B cell (primary cell): Measurements from ENCODE around the gene TNN. TPM values are rescaled to one million over a fixed set of nuclear protein-coding genes. Genes with fewer than 3 reads are reported as not detected.

ENCODE experiments used
- ATAC-seq: fragments of 200-7000 bp; cut with Tn5 transposase; one replicate; pipeline ENCODE4 v1.10.0; 2021; ENCODE audit warnings: low read depth, mild to moderate bottlenecking, moderate number of reproducible peaks, moderate library complexity
- CTCF ChIA-PET: fragments of 350-600 bp; sonication (Branson Sonifier 250); formaldehyde crosslinking; loops from one replicate; lab custom pipeline; 2021; ENCODE audit warnings: antibody characterized with exemption, inconsistent platforms; lab: Charles Lee
- POLR2A ChIA-PET: fragments of 350-600 bp; sonication (Branson Sonifier 250); formaldehyde crosslinking; loops from one replicate; lab custom pipeline; 2021; ENCODE audit warnings: antibody characterized with exemption; lab: Charles Lee
- DNase-seq: peaks from one replicate; pipeline ENCODE4 v3.0.0; 2013
- H2AFZ ChIP-seq: 2 replicates; pipeline ENCODE4 v1.6.1; 2012; ENCODE audit warnings: mild to moderate bottlenecking, low read depth, low read length; ENCODE audit not compliant: insufficient read depth, poor library complexity, severe bottlenecking
- H3K27ac ChIP-seq, 2 donors: 1 replicate in 1 of 2; 2 replicates in 1 of 2; pipeline ENCODE4 v1.5.1; 2012 to 2013; ENCODE audit warnings: low read length in 2 of 2, mild to moderate bottlenecking in 2 of 2, moderate library complexity in 1 of 2
- H3K27me3 ChIP-seq, 4 experiments: fragments of 200-600 bp in 1 of 4; sonication (generic) in 1 of 4; replicated peaks in 1 of 4; 1 replicate in 2 of 4; 2 replicates in 2 of 4; pipeline versions ENCODE4 v1.6.1 to v1.7.0; 2013 to 2016; ENCODE audit warnings: low read length in 3 of 4, mild to moderate bottlenecking in 2 of 4, mixed read lengths in 1 of 4, moderate library complexity in 1 of 4; ENCODE audit not compliant: insufficient read depth in 4 of 4, control insufficient read depth in 3 of 4; ENCODE audit errors: control extremely low read depth in 1 of 4
- H3K36me3 ChIP-seq, 2 experiments: replicated peaks in 1 of 2; 1 replicate in 1 of 2; 2 replicates in 1 of 2; pipeline versions ENCODE4 v1.6.1 to v1.7.1; 2013; ENCODE audit warnings: low read length in 1 of 2; ENCODE audit not compliant: insufficient read depth in 2 of 2, control insufficient read depth in 1 of 2; ENCODE audit errors: control extremely low read depth in 1 of 2, extremely low read depth in 1 of 2
- H3K4me1 ChIP-seq, 2 donors: fragments of 200-600 bp in 1 of 2; sonication (generic) in 1 of 2; 1 replicate in 1 of 2; 2 replicates in 1 of 2; pipeline versions ENCODE4 v1.5.1 to v1.6.1; 2013 to 2017; ENCODE audit warnings: low read length in 2 of 2; ENCODE audit not compliant: control insufficient read depth in 2 of 2, insufficient read depth in 2 of 2
- H3K4me2 ChIP-seq: replicated peaks from 2 replicates; pipeline ENCODE3; 2012; ENCODE audit warnings: mild to moderate bottlenecking, low read depth, low read length; ENCODE audit not compliant: poor library complexity, severe bottlenecking
- H3K4me3 ChIP-seq, 5 experiments: fragments of 200-600 bp in 1 of 5; sonication (generic) in 1 of 5; 1 replicate in 3 of 5; 2 replicates in 2 of 5; pipeline versions ENCODE4 v1.5.1 to v1.7.0; 2011 to 2016; ENCODE audit warnings: low read length in 4 of 5, mild to moderate bottlenecking in 4 of 5, low read depth in 2 of 5, control low read depth in 1 of 5, moderate library complexity in 1 of 5; ENCODE audit not compliant: insufficient read depth in 1 of 5; ENCODE audit errors: control extremely low read depth in 1 of 5, extremely low read depth in 1 of 5
- H3K79me2 ChIP-seq: fragments of 200-600 bp; sonication (generic); one replicate; pipeline ENCODE4 v1.6.0; 2016; ENCODE audit warnings: low read length; ENCODE audit not compliant: control insufficient read depth, insufficient read depth
- H3K9ac ChIP-seq: fragments of 200-600 bp; sonication (generic); 2 replicates; pipeline ENCODE4 v1.6.1; 2017; ENCODE audit warnings: mild to moderate bottlenecking, low read length, moderate library complexity
- H3K9me3 ChIP-seq, 3 donors: one replicate each; pipeline versions ENCODE4 v1.6.1 to v1.7.1; 2013; ENCODE audit warnings: low read length in 2 of 3; ENCODE audit not compliant: control insufficient read depth in 2 of 3, insufficient read depth in 1 of 3; ENCODE audit errors: control extremely low read depth in 1 of 3
- H4K20me1 ChIP-seq: 2 replicates; pipeline ENCODE4 v1.6.0; 2012; ENCODE audit warnings: mild to moderate bottlenecking, low read length; ENCODE audit not compliant: insufficient read depth, control insufficient read depth, poor library complexity, severe bottlenecking
- H3K27ac Mint-ChIP-seq: one replicate; pipeline ENCODE4 v1.8.0; 2021; ENCODE audit warnings: mixed read lengths
- H3K27me3 Mint-ChIP-seq: one replicate; pipeline ENCODE4 v1.8.0; 2021; ENCODE audit warnings: mixed read lengths
- H3K4me1 Mint-ChIP-seq: one replicate; pipeline ENCODE4 v1.8.0; 2021; ENCODE audit warnings: mixed read lengths
- H3K4me3 Mint-ChIP-seq: one replicate; pipeline ENCODE4 v1.8.0; 2021; ENCODE audit warnings: mixed read lengths
- H3K9me3 Mint-ChIP-seq: one replicate; pipeline ENCODE4 v1.8.0; 2022; ENCODE audit warnings: mixed read lengths; ENCODE audit not compliant: insufficient read depth
- CTCF ChIP-seq: fragments of 200-600 bp; IDR thresholded peaks from one replicate; pipeline ENCODE4 v1.8.0; 2022; ENCODE audit warnings: antibody characterized with exemption, mild to moderate bottlenecking
- EZH2 ChIP-seq: IDR thresholded peaks from 2 replicates; pipeline ENCODE4 v1.6.1; 2012; ENCODE audit warnings: borderline replicate concordance, low read depth, mild to moderate bottlenecking, moderate library complexity, low read length; ENCODE audit not compliant: insufficient read depth, poor library complexity, severe bottlenecking
- WGBS: methylation state at CpG from one replicate; pipeline ENCODE4 v1.1.5; 2013; ENCODE audit warnings: missing lambda C conversion rate; ENCODE audit not compliant: insufficient coverage; 5-methylcytosine and 5-hydroxymethylcytosine counted together
- intact Hi-C: fragments of 100-400 bp; cut with micrococcal nuclease; formaldehyde crosslinking; loops from one replicate; pipeline ENCODE4 v1.10.0; 2022
- polyA plus RNA-seq: library from polyadenylated mRNA; depleted of rRNA; stranded (reverse); fragments of >200 nt; gene quantifications from 2 replicates; pipeline ENCODE4 v1.2.3, GENCODE V29; 2012
- total RNA-seq, 2 donors: library from RNA; stranded (reverse); fragments of 120-200 nt in 1 of 2; gene quantifications; 1 replicate in 1 of 2; 2 replicates in 1 of 2; pipeline versions ENCODE4 v1.2.3 to v1.2.4, GENCODE V29; 2013 to 2022

TNN gene
- total and polyA plus RNA-seq, 2 donors (not counting 1 experiment from before 2014, with no cell fraction given) = not detected

- Histone ChIP-seq H3K4me3 (no peak overlapping the region), H3K4me2 (no peak overlapping the region), H3K9ac (no peak overlapping the region), H3K27ac (no peak overlapping the region), H3K9me3 (no peaks in the 10 kb centered on the region), H3K36me3 (no peaks in the 10 kb centered on the region), H2AFZ (no peak overlapping the region), H3K79me2 (no peaks in the 10 kb centered on the region), H3K27me3 (peaks cover 0 to 10% (median 6%) of the 10 kb centered on the region in 4 experiments), H4K20me1 (no peaks in the 10 kb centered on the region), H3K4me1 (peaks cover 0 to 10% of the 10 kb centered on the region in 2 donors)
- no peak for TF ChIP-seq EZH2
- no peak for TF ChIP-seq CTCF
- Mint-ChIP-seq H3K27me3 (peaks cover 36% of the 10 kb centered on the region), H3K4me1 (peaks cover 13% of the 10 kb centered on the region), H3K4me3 (no peak overlapping the region), H3K9me3 (no peaks in the 10 kb centered on the region), H3K27ac (no peak overlapping the region)
- ChIA-PET POLR2A (no interaction called here), CTCF (interaction anchor here (1.0 to 3.0 kb wide), 2 partner anchors 9 to 14 kb away, joined by 3 to 15 read pairs; no protein-coding TSS in a partner anchor)
- DNase-seq (no peak), ATAC-seq (no peak)
- WGBS = no CpG with 5 or more reads among the region's 1 CpG
- intact Hi-C loops = no loop called here
These were observed 69.7 kb downstream of the TNN start for GRCh38 chr1:175137369-175137768.

- POLR2A ChIA-PET = no interaction called here
These were observed 70.9 kb downstream of the TNN start for GRCh38 chr1:175138579-175138978.

More at GRCh38 chr1:175138579-175138978, 70.9 kb downstream of the TNN start:
- no peak overlapping the region for H3K4me3 Mint-ChIP-seq
- H3K27me3 Mint-ChIP-seq = peaks cover 36% of the 10 kb centered on the region
- no peak overlapping the region for H3K27ac Mint-ChIP-seq
- peaks cover 0 to 10% (median 6%) of the 10 kb centered on the region in 4 experiments for H3K27me3 ChIP-seq
- no peaks in the 10 kb centered on the region for H3K9me3 ChIP-seq
- CTCF ChIA-PET = interaction anchor here (3.0 kb wide), 1 partner anchor 12 kb away, joined by 15 read pairs; no protein-coding TSS in a partner anchor
- no peak overlapping the region for H3K9ac ChIP-seq
- ATAC-seq = no peak
- H3K4me1 ChIP-seq = peaks cover 0 to 13% of the 10 kb centered on the region in 2 donors
- no peaks in the 10 kb centered on the region for H3K36me3 ChIP-seq
- H2AFZ ChIP-seq = no peak overlapping the region
- H3K79me2 ChIP-seq = no peaks in the 10 kb centered on the region
- intact Hi-C loops = no loop called here
- H3K9me3 Mint-ChIP-seq = no peaks in the 10 kb centered on the region
- WGBS = 88% methylated on average over 1 of the region's 2 CpGs
- H3K4me1 Mint-ChIP-seq = peaks cover 15% of the 10 kb centered on the region
- H3K27ac ChIP-seq = no peak overlapping the region
- H3K4me2 ChIP-seq = no peak overlapping the region
- no peak overlapping the region for H3K4me3 ChIP-seq
- no peak for DNase-seq
- TF ChIP-seq CTCF (no peak), EZH2 (no peak)
- H4K20me1 ChIP-seq = no peaks in the 10 kb centered on the region
